GM04503 (cell line): ENCODE results near the gene CHD6.

Source experiments
- DNase-seq: peaks from one replicate; pipeline ENCODE4 v3.0.0-alpha.2; 2012; ENCODE audit warnings: low read depth

CHD6 gene

DNA sequence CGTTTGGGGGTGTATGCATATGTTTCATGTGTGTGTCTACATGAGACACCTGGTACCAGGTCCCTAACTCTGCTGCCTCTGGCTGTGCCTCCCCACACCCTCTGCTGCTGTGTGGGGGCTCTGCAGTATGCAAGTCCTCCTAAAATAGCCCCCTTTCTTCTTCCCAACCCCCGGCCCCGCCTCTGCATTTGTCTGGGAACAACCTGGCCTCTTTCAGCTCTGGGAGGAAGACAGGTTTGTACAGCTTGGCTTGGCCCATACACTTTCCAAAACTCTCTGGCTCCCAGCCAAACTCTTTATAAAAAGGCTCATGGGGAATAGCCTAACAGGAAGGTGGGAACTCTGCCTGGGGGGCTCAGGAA is 224.5 kb downstream of the CHD6 start:
- no peak for DNase-seq

DNA sequence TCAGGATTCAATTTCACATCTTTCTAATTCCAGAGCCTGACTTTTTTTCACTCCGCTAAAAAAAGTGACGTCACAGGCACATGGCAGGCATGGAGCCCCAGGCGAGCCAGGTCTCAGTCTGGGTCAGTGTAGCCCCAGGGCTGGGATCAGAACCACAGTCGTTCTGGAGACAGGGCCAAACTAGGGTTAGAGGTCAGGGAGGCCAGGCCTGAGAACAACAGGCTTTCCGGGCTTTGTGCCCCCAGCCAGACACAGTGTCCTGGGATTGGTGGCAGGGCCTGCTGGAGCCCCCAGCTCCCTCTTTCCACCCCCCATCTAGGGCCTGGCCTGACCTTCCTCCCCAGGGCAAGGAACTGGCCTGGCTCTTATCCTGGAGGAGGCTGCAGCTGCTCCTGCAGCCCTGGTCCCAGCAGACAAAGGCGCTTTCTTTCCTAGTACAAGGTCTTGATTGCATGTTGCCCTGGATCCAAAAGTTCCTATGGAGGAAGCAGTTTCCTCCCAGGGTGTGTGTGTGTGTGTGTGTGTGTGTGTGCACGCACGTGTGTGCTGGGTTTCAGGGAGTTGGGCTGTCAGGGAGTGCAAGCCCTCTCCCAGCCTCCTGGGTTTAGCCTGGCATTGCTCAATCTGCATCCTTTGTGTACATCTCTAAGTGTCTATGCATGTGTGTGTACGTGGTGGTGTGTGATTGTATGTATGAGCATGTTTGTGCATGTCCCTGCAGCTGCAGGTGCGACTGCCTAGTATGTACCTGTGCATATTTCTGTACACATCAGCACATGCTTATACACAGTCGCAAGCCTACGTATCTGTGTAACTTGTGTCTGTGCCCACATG is 225.1 kb downstream of the CHD6 start:
- DNase-seq, result no peak

DNA sequence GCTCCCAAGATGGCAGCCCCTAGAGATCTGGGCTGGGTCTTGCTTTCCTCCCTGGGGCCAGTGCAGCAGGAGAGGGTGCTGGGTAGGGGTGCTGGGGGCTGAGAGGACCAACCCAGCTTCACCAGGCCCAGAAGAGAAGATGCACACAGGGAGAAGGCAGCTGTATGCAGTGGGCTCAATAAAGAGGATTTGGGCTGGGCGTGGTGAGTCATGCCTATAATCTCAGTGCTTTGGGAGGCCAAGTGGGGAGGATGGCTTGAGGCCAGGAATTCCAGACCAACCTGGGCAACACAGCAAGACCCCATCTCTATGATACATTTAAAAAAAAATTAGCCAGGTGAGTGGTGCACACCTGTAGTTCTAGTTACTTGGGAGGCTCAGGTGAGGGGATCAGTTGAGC is 225.9 kb downstream of the CHD6 start:
- no peak for DNase-seq

- DNase-seq, result no peak
Measured at GRCh38 chr20:41391587-41392001, 226.6 kb downstream of the CHD6 start.

DNA sequence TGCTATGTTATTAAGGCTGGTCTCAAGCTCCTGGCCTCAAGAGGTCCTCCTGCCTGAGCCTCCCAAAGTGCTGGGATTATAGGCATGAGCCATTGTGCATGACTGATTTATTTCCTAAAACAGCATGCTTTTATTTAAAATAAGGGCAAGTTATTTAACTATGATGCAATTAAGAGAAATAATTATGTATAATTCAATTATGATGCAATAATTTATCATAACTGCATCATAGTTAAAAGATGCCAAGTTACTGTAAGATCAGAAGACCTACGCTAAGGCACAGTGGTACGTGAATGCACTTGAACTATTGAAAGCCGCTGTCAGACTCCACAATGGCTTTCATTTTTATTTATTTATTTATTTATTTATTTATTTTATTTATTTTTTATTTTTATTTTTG is 227.3 kb downstream of the CHD6 start:
- no peak for DNase-seq

GRCh38 chr20:41387444-41387851 is 230.7 kb downstream of the CHD6 start:
- no peak for DNase-seq

DNA sequence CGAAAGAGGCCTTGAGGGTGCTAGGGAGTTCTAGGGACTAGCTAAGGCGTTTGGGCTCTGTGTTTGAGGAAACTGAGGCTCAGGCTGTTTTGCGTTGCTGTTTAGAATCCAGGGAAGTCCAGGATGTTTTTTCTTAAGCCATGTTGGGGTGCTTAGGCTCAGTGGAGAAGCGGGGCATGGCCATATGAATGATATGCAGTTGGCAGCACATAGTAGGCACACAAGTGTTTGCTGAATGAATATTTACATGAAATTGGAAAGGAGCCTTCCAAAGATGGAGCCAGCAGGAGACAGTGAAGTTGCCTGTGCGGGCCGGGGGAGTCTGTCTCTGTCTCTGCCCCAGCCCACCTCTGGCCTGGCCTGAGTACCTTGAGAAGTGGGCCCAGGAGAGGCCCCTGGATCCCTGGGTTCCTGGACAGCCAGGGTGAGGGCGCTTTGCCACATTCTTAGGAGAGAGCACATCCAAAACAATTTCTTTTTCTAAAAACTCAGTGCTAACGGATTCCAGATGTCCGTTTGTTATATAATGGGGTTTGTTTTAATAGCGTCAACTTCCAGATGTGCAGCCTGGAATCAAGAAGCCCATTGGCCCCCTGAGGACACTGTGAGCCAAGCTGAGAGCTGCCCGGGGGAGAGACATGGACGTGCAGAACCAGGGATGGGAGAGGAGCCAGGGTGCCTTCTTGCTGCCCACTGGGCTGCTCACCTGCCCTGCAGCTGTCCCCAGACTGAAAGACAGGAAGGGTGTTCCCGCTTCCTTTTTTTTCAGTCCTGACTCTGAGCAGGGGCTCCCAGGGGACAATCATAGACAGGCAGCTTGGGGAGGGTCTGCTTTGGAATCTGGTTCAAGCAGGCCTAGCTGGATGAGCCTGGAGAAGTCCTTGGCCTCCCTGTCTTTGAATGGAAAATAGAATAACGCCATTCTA is 231.4 kb downstream of the CHD6 start:
- DNase-seq, result no peak

DNA sequence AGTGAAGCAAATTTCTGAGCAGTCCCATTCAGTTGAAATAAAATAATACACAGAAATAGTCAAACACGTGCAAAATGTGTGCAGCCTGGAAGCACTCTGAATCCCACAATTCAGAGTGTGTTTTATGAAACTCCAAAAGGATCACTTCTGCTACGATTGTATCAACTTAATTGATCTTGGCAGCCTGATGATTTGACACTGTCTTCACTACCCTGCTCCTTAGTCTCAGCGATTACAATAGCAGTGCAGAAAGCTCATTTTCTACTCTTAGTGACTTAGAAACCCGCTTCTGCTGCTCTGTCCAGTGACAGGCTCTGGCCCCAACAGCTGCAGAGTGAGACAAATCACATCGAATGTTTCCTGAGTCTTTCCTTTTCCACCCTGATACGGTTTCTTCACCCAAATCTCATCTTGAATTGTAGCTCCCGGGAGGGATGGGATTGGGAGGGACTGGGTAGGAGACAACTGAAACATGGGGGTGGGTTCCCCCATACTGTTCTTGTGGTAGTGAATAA is 235.3 kb downstream of the CHD6 start:
- DNase-seq, result no peak

DNA sequence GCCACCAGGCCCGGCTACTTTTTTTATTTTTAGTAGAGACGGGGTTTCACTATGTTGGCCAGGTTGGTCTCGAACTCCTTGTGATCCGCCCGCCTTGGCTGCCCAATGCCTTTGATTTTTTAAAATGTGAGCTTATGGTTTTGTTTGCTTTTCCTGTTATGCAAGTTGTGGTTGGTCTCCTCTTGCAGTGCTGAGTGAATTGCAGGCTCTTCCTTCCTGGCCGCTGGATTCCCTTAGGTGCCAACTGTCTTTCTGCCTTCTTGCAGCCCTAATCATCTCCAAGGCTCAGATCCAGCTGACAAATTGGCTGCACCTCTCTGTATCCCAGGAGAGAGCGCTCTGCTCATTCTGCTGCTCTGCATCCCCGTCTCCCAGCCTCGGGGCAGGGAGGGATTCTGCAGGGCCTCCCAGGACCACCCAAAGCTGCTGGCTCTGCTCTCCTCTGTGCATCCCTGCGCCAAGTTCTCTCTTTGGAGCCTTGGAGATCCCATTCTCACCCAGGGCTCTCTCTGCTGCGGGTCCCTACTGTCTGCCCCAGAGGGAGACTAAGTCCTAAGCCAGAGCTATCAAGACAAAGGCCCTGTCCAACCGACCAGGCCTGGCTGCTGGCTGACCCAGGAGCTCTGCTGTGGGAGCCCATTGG is 237.5 kb downstream of the CHD6 start:
- DNase-seq, result no peak

GRCh38 chr20:41379551-41379950 is 238.6 kb downstream of the CHD6 start:
- DNase-seq, result no peak

DNA sequence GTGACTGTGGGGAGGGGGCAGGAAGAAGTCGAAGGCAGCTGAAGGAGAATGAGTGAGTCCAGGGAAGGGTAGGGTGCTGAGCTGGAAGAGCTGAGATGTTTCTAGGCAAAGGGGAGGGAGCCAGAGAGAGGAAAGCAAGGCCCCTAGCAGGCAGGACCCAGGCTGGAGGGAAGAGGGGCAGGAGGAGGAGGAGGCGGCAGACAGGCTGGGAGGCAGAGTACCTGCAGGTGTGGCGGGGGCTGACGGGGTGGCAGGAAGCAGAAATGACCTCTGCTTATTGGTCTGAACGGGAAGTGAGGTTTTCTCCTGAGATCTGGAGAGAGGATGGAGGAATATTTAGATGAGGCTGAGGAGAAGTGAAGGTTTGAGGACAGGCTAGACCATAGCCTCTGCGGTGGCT is 240.9 kb downstream of the CHD6 start:
- no peak for DNase-seq

DNA sequence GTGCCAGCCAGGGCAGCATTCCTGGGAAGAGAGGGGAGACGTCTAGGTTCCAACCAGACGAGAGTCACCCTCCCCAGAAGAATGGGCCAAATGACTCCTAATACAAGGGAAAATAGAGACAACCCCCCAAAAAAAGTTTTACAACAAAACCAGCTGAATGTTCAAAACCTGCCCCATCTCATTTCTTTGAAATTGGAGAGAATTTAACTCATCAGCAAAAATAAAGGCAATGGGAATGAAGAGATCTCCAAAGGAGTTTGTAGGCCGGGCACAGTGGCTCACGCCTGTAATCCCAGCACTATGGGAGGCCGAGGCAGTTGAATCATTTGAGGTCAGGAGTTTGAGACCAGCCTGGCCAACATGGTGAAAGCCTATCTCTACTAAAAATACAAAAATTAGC is 241.8 kb downstream of the CHD6 start:
- no peak for DNase-seq

- DNase-seq, result no peak
Measured at GRCh38 chr20:41375846-41376245, 242.3 kb downstream of the CHD6 start.

- no peak for DNase-seq
Measured at GRCh38 chr20:41373931-41374920, 244.0 kb downstream of the CHD6 start.

- no peak for DNase-seq
Measured at GRCh38 chr20:41373251-41373783, 244.9 kb downstream of the CHD6 start.

DNA sequence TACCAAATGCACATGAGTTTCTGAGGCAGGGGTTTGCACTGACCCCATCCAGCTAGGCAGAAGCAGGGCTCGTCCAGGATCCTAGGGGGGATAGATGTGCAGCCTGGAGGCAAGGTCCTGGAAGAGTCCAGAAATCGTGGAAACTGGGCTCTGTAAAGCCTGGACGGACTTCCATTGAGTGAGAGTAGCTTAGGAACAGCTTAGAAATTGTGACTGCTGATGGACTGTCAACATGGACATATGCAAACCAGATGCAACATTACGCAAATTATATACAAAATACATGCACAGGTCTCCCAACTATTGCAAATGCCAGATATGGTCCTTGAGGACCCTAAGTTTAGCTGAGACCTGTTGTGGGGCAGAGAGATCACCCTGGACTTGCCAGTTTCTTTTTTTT is 246.8 kb downstream of the CHD6 start:
- DNase-seq, result no peak

DNA sequence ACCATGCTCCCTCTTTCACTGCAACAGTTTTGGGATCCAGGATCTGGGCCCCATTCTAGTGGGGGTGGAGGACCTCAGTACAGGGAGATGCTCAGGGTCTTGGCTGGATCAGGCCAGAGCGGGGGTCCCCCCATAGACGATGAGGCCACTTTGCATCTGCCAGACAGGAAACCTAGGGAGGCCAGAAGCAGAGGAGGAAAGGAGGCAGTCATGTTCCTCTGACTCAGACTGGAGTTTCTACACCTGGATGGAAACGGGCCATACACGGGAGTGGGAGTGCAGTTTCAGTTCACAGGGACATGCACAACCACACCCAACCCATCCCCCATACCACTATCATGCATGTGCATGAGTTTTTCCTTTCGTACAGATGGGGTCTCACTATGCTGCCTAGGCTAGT is 248.0 kb downstream of the CHD6 start:
- DNase-seq, result no peak

DNA sequence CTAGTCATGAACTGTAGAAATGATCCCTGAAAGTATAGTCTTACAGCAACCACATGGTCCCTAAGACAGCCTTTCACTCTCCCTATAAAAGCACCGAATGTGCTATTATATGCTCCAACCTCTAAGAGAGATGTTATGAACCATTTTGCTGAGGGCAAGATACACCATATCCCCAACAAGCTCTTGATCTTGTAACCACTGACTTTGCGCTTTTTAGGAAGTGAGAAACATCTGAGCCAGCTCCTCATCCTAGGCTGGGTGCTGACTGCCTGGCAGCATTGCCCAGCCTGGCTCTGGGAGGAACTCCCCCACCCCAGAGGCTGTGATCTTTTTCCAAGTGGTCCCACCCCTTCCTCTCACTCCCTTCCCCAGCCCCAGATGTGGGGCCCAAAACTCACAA is 248.5 kb downstream of the CHD6 start:
- no peak for DNase-seq

DNA sequence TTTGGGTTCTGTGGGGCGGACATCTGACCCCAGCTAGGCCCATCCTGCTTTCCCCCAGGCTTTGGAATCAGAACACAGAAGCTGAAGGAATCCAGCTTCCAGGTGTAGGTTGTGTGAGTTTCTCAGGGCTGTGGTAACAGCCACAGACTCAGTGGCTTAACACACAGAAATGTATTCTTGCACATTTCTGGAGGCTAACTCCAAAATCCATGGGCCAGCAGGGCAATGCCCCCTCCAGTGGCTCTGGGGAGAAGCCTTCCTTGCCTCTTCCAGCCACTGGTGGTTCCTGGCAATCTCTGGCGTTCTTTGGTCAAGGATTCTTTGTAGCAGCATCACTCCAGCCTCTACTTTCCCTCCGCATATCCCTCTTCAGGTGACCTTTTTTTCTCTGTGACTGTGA is 250.2 kb downstream of the CHD6 start:
- no peak for DNase-seq

DNA sequence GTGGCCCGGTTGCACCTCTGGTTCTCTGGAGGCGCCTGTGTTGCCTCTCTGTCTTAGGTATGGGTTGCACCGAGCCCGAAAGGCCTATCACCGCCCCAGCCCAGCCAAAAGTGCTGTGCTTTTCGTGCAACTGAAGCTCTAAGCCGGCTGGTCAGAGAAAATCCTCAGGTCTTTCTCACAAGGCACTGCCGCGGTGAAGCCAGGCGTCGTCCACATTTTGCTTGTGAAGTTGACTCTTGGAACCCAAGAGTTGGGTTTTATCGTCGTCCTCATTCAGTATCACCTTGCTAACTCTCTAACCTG is 250.8 kb downstream of the CHD6 start:
- DNase-seq, result no peak
